HG02884 (cell line): ENCODE results near the gene ALDH1L2.

Source experiments
- ATAC-seq: cut with Tn5 transposase; IDR thresholded peaks from one replicate; pipeline ENCODE4 v1.9.1; 2021; ENCODE audit warnings: mild to moderate bottlenecking, moderate library complexity; ENCODE audit not compliant: unreplicated experiment

ALDH1L2 gene

DNA sequence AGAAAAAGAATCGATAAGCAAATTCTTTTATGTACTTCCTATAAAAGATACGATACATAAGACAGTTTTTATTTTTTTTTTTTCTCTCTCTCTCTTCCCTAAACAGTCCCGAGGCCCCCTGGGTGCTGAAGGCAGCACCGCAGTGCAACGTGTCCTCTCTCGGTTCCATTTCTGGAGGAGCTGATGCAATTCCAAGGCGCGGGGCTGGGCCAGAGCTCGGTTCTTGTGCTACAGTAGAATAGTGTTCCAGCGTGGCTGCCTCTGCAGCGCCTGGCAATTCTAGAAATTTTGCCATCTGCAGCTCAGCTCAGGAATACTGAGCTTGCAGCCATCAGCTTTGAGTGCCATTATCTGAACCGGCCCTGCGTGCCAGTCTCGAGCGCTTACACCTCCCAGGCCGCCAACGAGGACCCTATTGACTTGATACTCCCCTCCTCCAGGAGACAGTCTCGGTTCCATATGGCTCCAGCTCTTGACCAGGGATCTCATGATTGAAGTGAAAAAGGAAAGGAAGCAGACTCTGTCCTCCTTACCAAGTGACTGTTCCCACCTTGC is 630 bp downstream of the ALDH1L2 start:
- ATAC-seq = peak; percentile 25

DNA sequence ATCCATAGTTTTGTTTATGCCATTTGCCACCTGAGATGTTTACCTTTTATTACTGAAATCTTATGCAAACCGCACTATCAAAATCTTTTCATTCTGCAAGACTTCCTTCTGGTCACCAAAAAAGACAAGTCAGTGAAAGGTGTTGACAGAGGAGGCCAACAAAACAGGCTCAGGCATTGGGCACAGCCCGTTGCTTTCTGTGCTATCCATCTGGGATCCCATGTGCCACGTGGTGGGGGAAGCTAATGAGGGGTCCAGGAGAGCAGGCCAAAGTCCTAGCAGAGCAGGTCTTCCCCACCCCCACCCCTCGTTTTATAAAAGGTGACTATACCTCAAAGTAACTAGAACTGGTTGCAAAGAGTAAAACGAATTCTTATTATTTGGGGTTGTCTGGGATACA is 1.2 kb downstream of the ALDH1L2 start:
- ATAC-seq = no peak

DNA sequence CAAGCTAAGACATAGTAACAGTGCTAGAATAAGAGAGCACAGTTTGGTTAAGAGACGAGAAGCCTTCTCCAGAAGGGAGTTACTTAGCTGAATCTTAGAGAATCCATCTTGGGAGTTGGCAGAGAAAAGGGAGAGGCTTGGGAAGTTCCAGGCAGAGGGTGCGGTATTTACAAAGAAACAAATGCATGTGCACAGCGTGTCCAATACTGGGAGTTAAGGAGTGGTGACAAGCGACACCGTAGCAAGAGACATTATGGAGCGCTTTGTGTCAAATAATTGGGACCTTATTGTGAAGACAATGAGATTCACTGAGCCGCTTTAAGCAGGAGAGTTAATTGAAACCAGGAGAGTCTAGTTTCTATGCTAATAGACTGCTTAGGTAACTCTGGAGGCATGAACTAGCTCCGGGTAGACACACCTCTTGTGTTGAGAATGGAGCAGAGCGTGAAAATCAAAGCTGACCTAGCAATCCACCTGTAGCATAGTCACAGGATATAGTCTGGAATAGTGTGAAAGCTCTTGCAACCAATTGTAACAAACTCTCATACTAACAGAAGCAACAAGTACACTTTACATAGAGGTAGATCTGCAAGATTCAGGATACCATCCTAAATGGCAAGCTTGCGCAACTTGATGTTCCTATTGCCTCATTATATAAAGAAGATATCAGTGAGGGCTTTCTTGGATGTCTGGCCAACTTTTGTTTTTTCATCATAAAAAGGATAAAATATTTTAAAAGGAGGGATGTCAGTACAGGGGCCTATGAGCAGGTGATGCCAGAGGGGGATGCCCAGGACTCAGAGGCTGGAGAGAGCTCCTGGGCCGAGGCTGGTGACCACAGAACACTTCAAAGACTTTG is 5.3 kb downstream of the ALDH1L2 start:
- no peak for ATAC-seq

DNA sequence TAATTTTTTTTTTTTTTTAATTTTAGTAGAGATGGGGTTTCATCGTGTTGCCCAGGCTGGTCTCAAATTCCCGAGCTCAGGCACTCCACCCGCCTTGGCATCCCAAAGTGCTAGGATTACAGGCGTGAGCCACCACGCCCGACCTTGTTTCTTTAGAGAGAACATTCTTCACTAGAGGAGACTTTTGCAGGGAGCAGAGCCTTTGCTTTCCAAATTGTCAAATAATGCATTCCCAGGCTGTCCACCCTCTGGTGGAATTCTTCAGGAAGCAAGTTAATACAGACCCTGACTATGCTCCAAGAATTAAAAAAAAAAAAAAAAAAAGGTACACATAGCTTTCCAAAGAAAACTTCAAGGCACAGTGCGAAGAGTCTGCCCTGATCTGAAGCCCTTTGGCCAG is 6.8 kb downstream of the ALDH1L2 start:
- no peak for ATAC-seq

DNA sequence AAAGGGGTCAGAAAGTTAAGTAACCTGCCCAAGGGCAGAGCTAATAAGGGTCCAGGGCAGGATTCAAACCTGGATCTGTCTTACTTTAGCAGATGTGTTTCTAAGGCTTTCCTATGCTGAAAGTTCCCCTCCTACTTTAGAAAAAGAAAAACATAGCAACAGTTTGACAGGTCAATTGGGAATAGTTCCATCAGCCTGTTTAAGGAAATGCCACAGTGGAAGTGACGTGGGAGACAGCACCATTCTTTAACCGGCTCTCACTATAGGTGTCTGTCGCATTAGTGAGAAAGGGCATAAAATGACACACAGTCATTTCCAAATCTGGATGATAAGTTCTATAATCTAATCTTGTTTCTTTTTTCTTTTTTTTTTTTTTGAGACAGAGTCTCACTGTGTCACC is 7.3 kb downstream of the ALDH1L2 start:
- ATAC-seq = no peak

DNA sequence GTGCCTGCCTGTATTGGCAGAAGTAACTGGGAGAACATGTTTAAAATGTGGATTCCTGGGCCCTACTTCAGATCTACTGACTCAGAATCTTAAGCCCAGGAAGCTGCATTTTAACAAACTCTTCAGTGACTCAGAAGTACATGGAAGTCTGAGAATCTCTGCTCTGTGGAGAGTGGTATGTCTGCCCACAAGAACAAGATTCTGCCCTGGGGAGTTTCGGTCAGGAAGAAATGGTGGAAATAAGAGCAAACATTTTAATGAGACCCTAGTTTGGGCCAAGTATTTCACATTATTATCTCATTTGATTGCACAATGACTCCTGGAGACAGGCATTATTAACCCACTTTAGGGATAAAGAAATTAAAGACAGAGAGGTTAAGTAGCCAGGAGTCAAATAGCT is 8.2 kb downstream of the ALDH1L2 start:
- ATAC-seq = no peak

DNA sequence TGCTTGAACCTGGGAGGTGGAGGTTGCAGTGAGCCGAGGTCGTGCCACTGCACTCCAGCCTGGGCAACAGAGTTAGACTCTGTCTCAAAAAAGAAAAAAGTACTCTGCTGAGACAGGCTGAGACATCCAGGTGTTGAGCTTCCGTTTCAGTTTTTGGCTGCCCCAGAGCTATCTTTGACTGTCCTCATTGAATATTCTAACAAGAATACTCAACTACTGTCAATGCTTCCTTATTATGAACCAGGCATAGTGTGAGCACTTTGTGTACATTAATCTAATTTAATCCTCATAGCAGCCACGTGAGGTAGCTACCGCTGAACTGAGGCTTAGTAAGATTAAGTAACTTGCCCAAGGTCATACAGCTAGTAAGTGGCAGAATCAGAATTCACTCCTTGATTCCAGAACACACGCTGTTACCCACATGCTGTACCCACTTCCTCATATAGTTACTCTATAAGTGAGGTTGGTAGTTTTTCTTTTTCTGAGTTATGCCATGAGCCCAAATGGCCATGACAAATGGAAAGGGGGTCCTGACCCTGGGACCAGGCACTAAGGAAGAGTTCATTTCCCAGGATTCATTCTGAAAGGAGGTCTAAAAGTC is 11.3 kb downstream of the ALDH1L2 start:
- ATAC-seq = no peak

DNA sequence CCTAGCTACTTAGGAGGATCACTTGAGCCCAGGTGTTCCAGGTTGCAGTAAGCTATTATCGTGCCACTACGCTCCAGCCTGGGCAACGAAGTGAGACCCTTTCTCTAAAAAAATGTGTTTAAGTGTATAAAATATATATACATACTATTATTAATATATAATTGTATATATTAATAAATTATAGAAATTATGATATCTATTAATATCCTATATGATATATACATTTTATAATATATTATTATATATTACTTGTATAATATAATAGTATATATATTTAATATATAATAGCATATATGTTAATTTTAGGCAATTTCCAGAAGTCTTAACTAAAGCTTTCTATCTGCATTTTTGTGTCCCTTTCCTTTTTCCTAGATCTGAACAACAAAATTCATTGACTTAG is 12.3 kb downstream of the ALDH1L2 start:
- no peak for ATAC-seq

DNA sequence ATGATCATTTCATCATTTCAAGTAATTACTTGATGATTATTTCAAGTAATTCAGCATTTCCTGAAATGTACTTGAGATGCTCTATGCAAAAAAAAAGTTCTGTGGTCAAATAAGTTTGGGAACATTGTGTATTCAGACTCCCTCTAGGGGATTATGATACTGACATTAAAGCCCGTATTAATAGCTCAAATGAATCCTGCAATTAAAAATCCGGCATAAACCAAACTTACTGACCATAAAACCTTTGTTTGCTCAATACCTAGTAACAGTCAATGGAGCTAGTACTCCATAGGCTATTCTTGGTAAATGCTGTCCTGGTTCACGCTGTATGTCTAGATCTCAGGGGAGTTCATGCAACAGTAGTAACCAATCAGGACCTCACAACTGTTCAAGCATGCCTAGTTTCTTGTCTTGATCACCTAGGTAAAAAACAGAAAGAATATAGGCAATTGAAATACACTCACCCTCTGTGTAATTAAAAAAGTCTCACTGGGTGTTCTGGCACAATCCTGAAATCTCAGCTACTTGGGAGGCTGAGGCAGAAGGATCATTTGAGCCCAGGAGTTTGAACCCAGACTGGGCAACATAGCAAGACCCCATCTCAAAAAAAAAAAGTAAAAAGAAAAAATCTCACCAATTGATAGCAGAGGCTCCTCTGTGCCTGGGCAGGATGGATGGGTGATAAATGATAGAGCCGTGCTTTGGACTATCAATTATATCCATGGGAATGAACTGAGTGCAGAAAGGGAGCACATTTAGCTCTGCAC is 14.1 kb downstream of the ALDH1L2 start:
- ATAC-seq = no peak

DNA sequence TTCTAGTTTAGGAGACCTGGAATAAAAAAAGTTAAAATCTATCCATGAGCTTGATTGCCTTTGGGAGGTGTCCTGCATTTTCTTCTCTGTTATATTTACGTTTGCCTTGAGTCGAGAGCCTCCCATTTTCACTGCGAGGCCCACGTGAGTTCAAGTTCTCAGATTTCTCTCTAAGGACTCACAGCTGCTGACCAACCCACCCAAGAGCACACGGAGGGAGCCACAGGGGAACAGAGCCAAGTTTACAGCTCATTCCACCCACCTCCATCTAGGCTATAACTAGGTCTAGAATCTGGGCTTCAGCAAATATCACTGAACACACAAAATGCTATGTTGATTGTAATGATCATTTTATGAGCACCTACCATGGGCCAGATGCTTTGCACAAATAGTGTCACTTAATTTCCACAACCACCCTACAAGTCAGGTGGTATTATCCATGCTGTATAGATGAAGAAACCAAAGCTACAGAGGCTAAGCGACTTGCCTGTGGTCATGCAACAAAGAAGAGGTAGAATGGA is 16.7 kb downstream of the ALDH1L2 start:
- ATAC-seq = no peak

DNA sequence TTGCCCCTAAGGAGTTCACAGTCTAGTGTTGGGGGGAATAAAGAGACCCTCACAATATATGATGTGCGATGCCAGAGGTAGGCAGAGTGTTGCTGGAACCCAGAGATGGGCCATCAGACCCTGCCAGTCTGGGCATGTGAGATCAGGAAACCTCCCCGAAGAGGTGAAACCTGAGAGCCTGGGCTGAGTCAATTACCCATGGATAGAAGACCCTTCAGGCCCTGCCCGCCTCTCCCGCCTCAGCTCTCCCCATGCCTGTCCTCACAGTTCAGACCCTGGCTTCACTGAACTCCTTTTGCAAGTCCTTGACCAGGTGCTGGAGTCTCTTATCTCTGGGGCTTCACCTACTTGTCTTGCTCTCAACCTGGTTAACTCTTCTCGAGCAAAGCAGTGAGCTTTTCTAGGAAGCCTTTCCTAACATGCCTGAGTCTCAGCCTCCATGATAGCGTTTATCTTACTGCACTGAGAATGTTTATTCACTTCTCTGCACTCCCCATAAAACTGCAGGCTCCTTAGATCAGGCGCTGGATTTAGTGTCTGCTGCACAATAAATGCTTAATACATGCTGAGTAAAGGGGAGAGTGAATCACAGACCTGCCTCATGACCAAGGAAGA is 19.6 kb downstream of the ALDH1L2 start:
- no peak for ATAC-seq

DNA sequence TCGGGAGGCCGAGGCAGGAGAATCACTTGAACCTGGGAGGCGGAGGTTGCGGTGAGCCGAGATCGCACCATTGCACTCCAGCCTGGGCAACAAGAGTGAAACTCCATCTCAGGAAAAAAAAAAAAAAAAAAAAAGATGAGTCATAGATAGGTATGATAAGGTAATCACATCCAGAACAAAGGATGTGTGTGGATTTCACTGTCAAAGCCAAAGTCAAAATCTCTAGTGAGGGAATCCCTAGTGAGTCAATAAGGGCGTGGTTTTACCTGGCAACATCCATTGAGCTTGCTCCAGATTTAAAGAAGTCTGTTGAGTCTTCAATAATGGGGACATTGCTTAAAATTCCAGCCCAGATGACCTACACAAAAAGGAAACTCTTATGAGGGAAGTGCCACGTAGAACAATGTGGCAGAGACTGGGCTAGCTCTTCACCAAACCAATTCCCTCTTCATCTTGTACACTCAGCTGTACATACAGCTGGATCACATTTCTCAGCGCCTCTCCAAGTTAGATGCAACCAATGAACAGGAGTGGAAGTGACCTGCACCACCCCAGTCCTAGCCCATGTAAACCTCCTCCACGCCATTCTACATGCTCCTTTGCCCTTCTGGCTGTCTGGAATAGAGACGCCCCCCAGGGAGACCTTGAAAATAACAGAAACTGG is 23.4 kb downstream of the ALDH1L2 start:
- ATAC-seq = no peak

DNA sequence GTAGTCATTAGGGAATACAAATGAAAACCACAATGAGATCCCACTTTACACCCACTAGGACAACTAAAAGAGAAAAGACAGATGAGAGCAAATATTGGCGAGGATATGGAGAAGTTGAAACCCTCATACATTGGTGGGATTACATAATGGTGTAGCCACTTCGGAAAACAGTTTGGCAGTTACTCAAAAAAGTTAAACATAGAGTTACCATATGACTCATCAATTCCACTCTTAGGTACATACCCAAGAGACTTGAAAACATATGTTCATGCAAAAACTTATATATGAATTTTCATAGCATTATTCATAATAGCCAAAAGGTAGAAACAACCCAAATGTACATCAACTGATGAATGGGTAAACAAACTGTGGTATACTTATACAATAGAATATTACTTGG is 27.1 kb downstream of the ALDH1L2 start:
- ATAC-seq = no peak

DNA sequence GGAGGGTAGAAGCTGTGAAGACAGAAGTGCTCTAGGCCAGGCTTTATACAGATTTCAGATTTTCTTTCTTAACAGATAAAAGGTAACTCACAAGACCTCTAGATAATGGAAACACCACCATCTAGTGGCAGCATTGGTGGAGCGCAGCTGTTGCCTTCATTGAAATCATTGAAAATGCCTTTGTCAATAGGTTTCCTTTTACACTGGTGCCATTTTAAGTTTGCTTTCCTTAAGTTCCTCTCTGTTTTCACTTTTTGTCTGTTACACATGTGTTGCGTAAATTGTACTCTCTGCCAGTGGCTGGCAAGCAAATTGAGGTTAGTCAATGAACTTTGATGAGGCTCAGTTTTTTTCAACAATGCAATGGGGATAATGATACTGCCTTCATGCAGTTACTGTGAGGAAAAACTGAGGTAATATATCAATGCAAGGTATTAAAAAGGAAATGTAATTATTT is 31.1 kb downstream of the ALDH1L2 start:
- ATAC-seq = peak; percentile 45

DNA sequence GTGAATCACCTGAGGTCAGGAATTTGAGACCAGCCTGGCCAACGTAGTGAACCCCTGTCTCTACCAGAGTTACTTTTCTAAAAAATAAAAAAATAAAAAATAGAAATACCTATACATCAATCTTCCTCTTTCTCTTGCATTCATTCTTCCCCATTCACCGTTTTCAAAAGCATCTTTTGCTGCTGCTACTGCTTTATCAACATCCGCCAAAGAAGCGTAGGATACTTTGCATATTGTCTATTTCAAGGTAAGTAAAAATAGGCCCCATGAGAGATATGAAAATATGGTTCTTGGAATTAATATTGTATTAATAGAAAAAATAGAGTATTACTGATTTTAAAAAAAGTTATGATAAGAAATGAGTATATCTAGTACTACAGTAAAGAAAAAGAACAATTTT is 32.3 kb downstream of the ALDH1L2 start:
- no peak for ATAC-seq

DNA sequence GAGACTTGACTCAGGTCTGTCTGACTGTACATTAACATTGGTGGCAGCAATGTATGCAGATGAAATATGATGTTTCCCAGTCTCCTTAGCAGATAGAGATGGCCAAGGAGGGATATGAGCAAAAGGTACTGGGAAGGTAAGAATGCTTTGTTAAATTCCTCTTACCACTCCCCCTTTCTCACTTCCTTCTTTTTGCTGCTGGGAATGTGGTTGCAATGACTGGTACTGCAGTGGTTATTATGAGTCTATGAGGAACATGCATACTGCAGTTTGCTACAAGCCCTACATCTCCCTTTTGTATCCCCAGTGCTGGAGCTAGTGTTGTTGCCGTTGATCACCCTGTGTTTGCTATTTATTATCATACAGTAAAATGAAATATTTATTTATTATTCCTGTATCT is 35.9 kb downstream of the ALDH1L2 start:
- no peak for ATAC-seq

DNA sequence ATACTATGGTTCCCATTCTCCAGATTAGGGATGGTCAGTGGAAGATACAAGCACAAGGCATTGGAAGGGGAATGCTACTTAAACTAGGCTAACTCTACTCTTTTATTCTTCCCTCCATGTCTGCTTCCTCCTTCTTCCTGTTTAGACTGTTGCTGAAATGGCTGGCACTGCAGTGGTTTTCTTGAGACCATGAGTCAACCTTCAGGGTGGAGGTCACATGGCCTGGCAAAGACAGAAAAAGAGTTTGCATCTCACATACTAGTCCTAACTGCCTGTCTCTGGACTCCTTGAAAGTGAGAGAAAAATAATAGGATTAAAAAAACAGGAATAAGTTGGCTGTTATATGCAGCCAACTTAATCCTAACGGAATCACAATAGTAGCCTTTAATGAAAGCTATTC is 37.0 kb downstream of the ALDH1L2 start:
- no peak for ATAC-seq

DNA sequence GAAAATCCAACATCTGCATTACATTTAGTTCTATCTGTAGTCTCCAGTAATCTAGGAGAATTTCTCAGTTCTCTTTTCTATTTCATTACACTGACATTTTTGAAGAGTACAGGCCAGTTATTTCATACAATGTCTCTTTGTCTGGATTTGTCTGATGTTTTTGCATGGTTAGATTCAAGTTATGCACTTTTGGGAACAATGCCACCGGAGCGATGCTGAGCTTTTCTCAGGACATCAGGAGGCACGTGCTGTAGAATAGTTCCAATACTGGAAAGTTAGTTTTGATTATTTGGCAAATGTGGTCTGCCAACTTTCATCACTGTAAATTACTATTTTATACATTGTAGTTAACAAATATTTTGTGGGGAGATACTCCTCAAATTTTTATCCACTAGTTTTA is 43.1 kb downstream of the ALDH1L2 start:
- ATAC-seq = no peak

DNA sequence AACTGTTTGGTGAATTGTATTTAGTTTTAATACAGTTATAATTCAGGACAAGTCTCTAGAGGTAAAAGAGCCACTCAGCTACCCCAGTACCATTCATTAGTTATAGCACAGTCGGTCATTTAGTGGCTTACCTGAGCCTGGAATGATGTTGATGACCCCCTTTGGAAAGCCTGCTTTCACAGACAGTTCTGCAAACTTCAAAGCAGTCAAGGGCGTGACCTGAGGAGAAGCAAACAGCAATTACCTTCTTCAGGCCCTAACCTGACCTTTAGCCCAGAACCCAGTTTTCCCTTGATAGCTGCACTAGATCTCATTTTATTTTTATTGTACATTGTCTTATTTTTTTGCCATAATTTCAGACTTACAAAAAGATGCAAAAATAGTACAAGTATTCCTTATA is 43.8 kb downstream of the ALDH1L2 start:
- no peak for ATAC-seq

DNA sequence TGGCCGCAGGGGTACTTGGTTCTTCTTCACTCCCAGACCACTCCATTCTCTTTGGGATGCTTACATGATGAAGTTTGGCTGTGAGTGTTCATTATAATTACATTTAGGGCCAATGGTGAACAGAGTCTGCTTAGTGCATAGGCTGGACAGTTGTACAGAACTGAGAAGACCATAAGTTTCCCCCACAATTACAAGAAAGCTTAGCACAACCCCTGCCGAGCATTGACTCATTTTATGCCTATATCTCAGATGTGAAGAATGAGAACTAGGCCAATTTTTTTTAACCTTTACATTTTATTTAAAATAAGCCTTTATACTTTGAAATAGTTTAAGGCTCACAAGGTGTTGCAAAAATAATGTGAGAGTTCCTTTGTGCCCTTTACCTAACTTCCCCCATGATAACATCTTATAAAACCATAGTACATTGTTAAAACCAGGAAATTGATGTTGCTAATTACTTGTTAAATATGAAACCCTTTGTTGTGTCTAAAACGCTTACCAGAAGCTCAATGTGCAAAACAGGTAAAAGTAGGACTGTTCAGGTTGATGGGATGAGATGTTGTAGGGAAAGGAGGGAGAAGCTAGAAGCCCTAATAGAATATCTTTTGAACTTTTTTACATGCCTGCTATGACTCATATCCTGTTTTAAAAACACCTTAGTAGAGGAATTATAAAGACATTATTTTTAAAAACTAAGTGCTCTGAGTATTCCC is 47.2 kb downstream of the ALDH1L2 start:
- no peak for ATAC-seq
